ENCODE measurements around the gene GTF3C2. TPM values are rescaled to one million over a fixed set of nuclear protein-coding genes. Genes with fewer than 3 reads are reported as not detected.

Gene GTF3C2
- total and polyA plus RNA-seq, 9 donors, result 22.3 to 38.7 (median 31.1) TPM

- peaks cover 6% of the 10 kb centered on the region for H3K36me3 ChIP-seq (ENCODE audit: control insufficient read depth, insufficient read depth, low read length)
- DNase-seq, result no peak
- peaks cover 4% of the 10 kb centered on the region for H3K27me3 ChIP-seq (ENCODE audit: control insufficient read depth, insufficient read depth, low read length)
- no peaks in the 10 kb centered on the region for H3K9me3 ChIP-seq (replicated peaks; ENCODE audit: control insufficient read depth, low read depth, low read length)
- H3K4me1 ChIP-seq (ENCODE audit: control insufficient read depth, insufficient read depth, low read length), result peaks cover 2% of the 10 kb centered on the region
- H3K27ac ChIP-seq (ENCODE audit: low read length), result no peak overlapping the region
- WGBS (ENCODE audit: insufficient coverage), result no CpG with 5 or more reads among the region's 3 CpGs
- H3K4me3 ChIP-seq (ENCODE audit: low read length), result no peak overlapping the region
Observed at GRCh38 chr2:27297195-27297594, 59.4 kb downstream of the GTF3C2 start.

GRCh38 chr2:27296481-27296880 is 60.1 kb downstream of the GTF3C2 start:
- Histone ChIP-seq H3K36me3 (ENCODE audit: control insufficient read depth, insufficient read depth, low read length) (peaks cover 6% of the 10 kb centered on the region), H3K27me3 (ENCODE audit: control insufficient read depth, insufficient read depth, low read length) (peaks cover 11% of the 10 kb centered on the region), H3K9me3 (replicated peaks; ENCODE audit: control insufficient read depth, low read depth, low read length) (no peaks in the 10 kb centered on the region), H3K27ac (ENCODE audit: low read length) (no peak overlapping the region), H3K4me3 (ENCODE audit: low read length) (no peak overlapping the region), H3K4me1 (ENCODE audit: control insufficient read depth, insufficient read depth, low read length) (peaks cover 2% of the 10 kb centered on the region)
- no peak for DNase-seq
- WGBS (ENCODE audit: insufficient coverage), result no CpG with 5 or more reads among the region's 4 CpGs

- Histone ChIP-seq H3K4me1 (ENCODE audit: control insufficient read depth, insufficient read depth, low read length) (peaks cover 2% of the 10 kb centered on the region), H3K9me3 (replicated peaks; ENCODE audit: control insufficient read depth, low read depth, low read length) (no peaks in the 10 kb centered on the region), H3K4me3 (ENCODE audit: low read length) (no peak overlapping the region), H3K36me3 (ENCODE audit: control insufficient read depth, insufficient read depth, low read length) (peaks cover 4% of the 10 kb centered on the region), H3K27ac (ENCODE audit: low read length) (no peak overlapping the region), H3K27me3 (ENCODE audit: control insufficient read depth, insufficient read depth, low read length) (peaks cover 16% of the 10 kb centered on the region)
- no peak for DNase-seq
- WGBS (ENCODE audit: insufficient coverage), result 77% methylated on average over 3 of the region's 8 CpGs
Observed at GRCh38 chr2:27294928-27295327, 61.6 kb downstream of the GTF3C2 start.

GRCh38 chr2:27291865-27292264 is 64.7 kb downstream of the GTF3C2 start:
- Histone ChIP-seq H3K4me1 (ENCODE audit: control insufficient read depth, insufficient read depth, low read length) (peaks cover 2% of the 10 kb centered on the region), H3K27ac (ENCODE audit: low read length) (no peak overlapping the region), H3K9me3 (replicated peaks; ENCODE audit: control insufficient read depth, low read depth, low read length) (no peaks in the 10 kb centered on the region), H3K4me3 (ENCODE audit: low read length) (no peak overlapping the region), H3K27me3 (ENCODE audit: control insufficient read depth, insufficient read depth, low read length) (peaks cover 16% of the 10 kb centered on the region), H3K36me3 (ENCODE audit: control insufficient read depth, insufficient read depth, low read length) (no peaks in the 10 kb centered on the region)
- no peak for DNase-seq
- 18% methylated on average over 4 of the region's 6 CpGs for WGBS (ENCODE audit: insufficient coverage)

- no peaks in the 10 kb centered on the region for H3K36me3 ChIP-seq (ENCODE audit: control insufficient read depth, insufficient read depth, low read length)
- H3K9me3 ChIP-seq (replicated peaks; ENCODE audit: control insufficient read depth, low read depth, low read length), result no peaks in the 10 kb centered on the region
- peaks cover 14% of the 10 kb centered on the region for H3K27me3 ChIP-seq (ENCODE audit: control insufficient read depth, insufficient read depth, low read length)
- H3K27ac ChIP-seq (ENCODE audit: low read length), result no peak overlapping the region
- no peak overlapping the region for H3K4me3 ChIP-seq (ENCODE audit: low read length)
- no peak for DNase-seq
- peaks cover 2% of the 10 kb centered on the region for H3K4me1 ChIP-seq (ENCODE audit: control insufficient read depth, insufficient read depth, low read length)
- WGBS (ENCODE audit: insufficient coverage), result 67% methylated on average over 3 of the region's 5 CpGs
Observed at GRCh38 chr2:27290549-27290948, 66.0 kb downstream of the GTF3C2 start.

GRCh38 chr2:27288610-27289009 is 68.0 kb downstream of the GTF3C2 start:
- no peak overlapping the region for H3K27ac ChIP-seq (ENCODE audit: low read length)
- peaks cover 7% of the 10 kb centered on the region for H3K4me1 ChIP-seq (ENCODE audit: control insufficient read depth, insufficient read depth, low read length)

GRCh38 chr2:27285481-27285880 is 71.1 kb downstream of the GTF3C2 start:
- WGBS (ENCODE audit: insufficient coverage), result no CpG with 5 or more reads among the region's 6 CpGs
- Histone ChIP-seq H3K4me3 (ENCODE audit: low read length) (no peak overlapping the region), H3K4me1 (ENCODE audit: control insufficient read depth, insufficient read depth, low read length) (peaks cover 19% of the 10 kb centered on the region), H3K9me3 (replicated peaks; ENCODE audit: control insufficient read depth, low read depth, low read length) (no peaks in the 10 kb centered on the region), H3K27me3 (ENCODE audit: control insufficient read depth, insufficient read depth, low read length) (peaks cover 20% of the 10 kb centered on the region), H3K36me3 (ENCODE audit: control insufficient read depth, insufficient read depth, low read length) (no peaks in the 10 kb centered on the region), H3K27ac (ENCODE audit: low read length) (no peak overlapping the region)
- DNase-seq, result no peak

More at GRCh38 chr2:27288610-27289009, 68.0 kb downstream of the GTF3C2 start:
- Histone ChIP-seq H3K27me3 (ENCODE audit: control insufficient read depth, insufficient read depth, low read length) (peaks cover 20% of the 10 kb centered on the region), H3K9me3 (replicated peaks; ENCODE audit: control insufficient read depth, low read depth, low read length) (no peaks in the 10 kb centered on the region), H3K4me3 (ENCODE audit: low read length) (no peak overlapping the region), H3K36me3 (ENCODE audit: control insufficient read depth, insufficient read depth, low read length) (no peaks in the 10 kb centered on the region)
- DNase-seq, result no peak
- no CpG with 5 or more reads among the region's 3 CpGs for WGBS (ENCODE audit: insufficient coverage)

GRCh38 chr2:27284996-27285395 is 71.6 kb downstream of the GTF3C2 start:
- no peak for DNase-seq
- H3K4me3 ChIP-seq (ENCODE audit: low read length), result peak overlapping the region; percentile 46
- no CpG with 5 or more reads among the region's 1 CpG for WGBS (ENCODE audit: insufficient coverage)
- H3K27ac ChIP-seq (ENCODE audit: low read length), result no peak overlapping the region
- H3K36me3 ChIP-seq (ENCODE audit: control insufficient read depth, insufficient read depth, low read length), result no peaks in the 10 kb centered on the region
- H3K27me3 ChIP-seq (ENCODE audit: control insufficient read depth, insufficient read depth, low read length), result peaks cover 18% of the 10 kb centered on the region
- H3K9me3 ChIP-seq (replicated peaks; ENCODE audit: control insufficient read depth, low read depth, low read length), result no peaks in the 10 kb centered on the region
- peaks cover 23% of the 10 kb centered on the region for H3K4me1 ChIP-seq (ENCODE audit: control insufficient read depth, insufficient read depth, low read length)

- H3K27me3 ChIP-seq (ENCODE audit: control insufficient read depth, insufficient read depth, low read length), result peaks cover 20% of the 10 kb centered on the region
- DNase-seq, result no peak
- peak overlapping the region; percentile 92 for H3K27ac ChIP-seq (ENCODE audit: low read length)
- H3K36me3 ChIP-seq (ENCODE audit: control insufficient read depth, insufficient read depth, low read length), result no peaks in the 10 kb centered on the region
- peaks cover 23% of the 10 kb centered on the region for H3K4me1 ChIP-seq (ENCODE audit: control insufficient read depth, insufficient read depth, low read length)
- WGBS (ENCODE audit: insufficient coverage), result 28% methylated on average over 3 of the region's 5 CpGs
- peak overlapping the region; percentile 46 for H3K4me3 ChIP-seq (ENCODE audit: low read length)
- no peaks in the 10 kb centered on the region for H3K9me3 ChIP-seq (replicated peaks; ENCODE audit: control insufficient read depth, low read depth, low read length)
Observed at GRCh38 chr2:27282892-27283291, 73.7 kb downstream of the GTF3C2 start.

- Histone ChIP-seq H3K27ac (ENCODE audit: low read length) (peak within 1 kb of the TSS; percentile 92), H3K27me3 (ENCODE audit: control insufficient read depth, insufficient read depth, low read length) (peaks cover 21% of the 10 kb centered on the region), H3K4me3 (ENCODE audit: low read length) (peak within 1 kb of the TSS; percentile 46), H3K4me1 (ENCODE audit: control insufficient read depth, insufficient read depth, low read length) (peaks cover 23% of the 10 kb centered on the region), H3K9me3 (replicated peaks; ENCODE audit: control insufficient read depth, low read depth, low read length) (no peaks in the 10 kb centered on the region), H3K36me3 (ENCODE audit: control insufficient read depth, insufficient read depth, low read length) (no peaks in the 10 kb centered on the region)
- WGBS (ENCODE audit: insufficient coverage), result 28% methylated on average over 2 of the region's 5 CpGs
- DNase-seq, result peak; percentile 75
Observed at GRCh38 chr2:27281855-27282559, 74.6 kb downstream of the GTF3C2 start, which contains the start of gene TRIM54. Gene TRIM54 (plus strand): TSS chr2:27282429. CDS start chr2:27282732, 303 bp downstream.
